Stimulated activated CD4-positive, alpha-beta T cell treated with anti-CD3 and anti-CD28 coated beads, Interleukin-4, amount 100 ng/mL, for 1 hour (primary cell): ENCODE measurements around the gene APOB.

Source experiments
- DNase-seq: peaks from one replicate; pipeline ENCODE4 v3.0.0-alpha.2; 2020

Gene APOB

DNA sequence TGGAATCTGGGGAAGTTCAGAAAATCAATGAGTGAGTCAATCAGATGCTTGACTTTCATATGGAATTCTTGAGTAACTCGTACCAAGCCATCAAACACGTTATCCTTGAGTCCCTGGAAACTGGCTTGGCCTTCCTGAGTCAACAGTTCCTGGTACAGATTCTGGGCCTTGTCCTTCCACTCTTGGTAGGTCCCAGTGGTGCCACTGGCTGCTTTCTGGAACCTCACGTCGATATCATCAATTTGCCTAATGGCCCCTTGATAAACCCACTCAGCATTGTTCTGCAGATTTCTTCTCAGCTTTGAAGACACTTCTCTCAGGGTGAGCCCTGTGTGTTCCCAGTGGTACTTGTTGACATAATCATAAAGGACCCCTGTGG is 41.1 kb downstream of the APOB start:
- DNase-seq = no peak

- DNase-seq = no peak
Measured at GRCh38 chr2:21001988-21002813, 41.7 kb downstream of the APOB start.

DNA sequence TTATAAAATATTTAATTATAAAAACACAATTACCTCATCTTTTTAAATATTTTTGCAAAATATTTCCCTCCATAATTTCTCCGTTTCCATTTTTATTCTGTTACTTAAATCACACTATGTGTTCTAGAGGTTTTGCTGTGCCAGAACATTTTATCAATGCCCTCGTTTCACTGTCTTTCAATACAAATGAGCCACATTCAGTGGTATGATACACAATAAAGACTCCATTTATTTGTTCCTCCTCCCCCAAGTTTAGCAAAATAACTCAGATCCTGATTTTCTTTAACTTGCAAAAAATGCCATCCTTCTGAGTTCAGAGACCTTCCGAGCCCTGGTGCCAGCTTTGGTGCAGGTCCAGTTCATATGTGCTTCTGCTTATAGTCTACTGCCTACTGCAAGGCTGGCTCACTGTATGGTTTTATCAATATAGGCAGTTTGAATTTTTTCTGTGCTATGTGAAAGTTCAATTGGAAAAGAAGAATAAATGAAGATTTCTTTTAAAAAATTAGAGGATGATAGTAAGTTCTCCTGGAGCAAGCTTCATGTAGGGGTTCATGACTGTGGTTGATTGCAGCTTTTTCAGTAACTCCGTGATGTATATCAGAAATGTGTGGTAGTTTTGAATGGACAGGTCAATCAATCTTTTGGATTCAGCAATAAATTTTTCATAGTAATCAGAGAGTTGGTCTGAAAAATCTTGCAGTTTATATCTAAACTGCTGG is 42.5 kb downstream of the APOB start:
- no peak for DNase-seq

- DNase-seq = no peak
Measured at GRCh38 chr2:20999906-21000645, 43.8 kb downstream of the APOB start.

- DNase-seq = no peak
Measured at GRCh38 chr2:20998972-20999905, 44.6 kb downstream of the APOB start.

DNA sequence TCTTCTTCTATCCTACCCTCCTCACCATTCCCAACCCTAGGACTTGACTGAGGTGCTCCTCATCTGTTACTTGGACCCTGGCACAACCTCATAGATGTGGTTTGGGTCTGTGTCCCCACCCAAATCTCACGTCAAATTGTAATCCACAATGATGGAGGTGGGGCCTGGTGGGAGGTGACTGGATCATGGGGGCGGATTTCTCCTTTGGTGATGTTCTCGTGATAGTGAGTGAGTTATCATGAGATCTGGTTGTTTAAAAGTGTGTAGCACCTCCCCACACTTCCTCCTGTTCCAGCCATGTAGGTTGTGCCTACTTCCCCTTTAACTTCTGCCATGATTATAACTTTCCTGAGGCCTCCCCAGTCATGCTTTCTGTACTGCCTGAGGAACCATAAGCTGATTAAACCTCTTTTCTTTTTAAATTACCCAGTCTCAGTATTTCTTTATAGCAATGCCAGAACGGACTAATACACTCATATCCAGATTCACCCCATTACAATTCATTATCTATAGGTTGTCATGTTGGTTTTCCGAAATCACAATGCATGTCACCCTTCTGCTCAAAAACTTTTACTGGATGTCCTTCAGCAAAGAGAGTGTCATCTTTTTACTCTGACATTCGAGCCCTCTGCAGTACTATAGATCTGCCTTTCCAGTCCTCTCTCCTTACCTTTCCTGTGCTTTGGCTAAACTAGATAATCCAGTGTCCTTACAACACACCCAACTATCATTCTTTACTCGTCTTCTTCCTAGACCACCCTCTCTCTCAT is 45.7 kb downstream of the APOB start:
- DNase-seq = no peak

GRCh38 chr2:20994130-20994529 is 49.7 kb downstream of the APOB start:
- DNase-seq = no peak

DNA sequence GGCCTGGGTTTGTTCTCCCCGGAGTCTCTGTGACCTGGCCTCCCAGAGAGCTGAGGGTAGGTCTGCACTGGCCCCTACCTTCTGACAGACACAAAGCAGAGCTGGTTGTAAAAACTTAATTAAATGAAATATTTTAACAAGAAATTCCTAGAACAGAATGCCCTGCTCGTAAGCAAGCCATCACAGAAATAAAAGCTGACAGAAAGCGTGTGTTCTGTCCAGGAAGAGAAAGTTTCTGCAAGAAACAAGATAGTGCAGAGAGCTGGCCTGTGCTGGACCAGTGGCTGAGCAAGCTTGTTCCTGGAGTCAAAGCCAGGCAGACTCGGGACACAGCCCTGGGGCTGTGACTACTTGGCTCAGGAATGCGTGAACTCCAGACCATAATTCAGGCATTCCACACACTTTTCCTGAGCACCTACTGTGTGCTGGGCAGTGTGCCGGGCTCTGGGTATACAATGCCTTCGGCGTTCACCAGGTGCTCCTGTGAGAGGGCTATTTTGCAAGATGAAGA is 51.6 kb downstream of the APOB start:
- no peak for DNase-seq

DNA sequence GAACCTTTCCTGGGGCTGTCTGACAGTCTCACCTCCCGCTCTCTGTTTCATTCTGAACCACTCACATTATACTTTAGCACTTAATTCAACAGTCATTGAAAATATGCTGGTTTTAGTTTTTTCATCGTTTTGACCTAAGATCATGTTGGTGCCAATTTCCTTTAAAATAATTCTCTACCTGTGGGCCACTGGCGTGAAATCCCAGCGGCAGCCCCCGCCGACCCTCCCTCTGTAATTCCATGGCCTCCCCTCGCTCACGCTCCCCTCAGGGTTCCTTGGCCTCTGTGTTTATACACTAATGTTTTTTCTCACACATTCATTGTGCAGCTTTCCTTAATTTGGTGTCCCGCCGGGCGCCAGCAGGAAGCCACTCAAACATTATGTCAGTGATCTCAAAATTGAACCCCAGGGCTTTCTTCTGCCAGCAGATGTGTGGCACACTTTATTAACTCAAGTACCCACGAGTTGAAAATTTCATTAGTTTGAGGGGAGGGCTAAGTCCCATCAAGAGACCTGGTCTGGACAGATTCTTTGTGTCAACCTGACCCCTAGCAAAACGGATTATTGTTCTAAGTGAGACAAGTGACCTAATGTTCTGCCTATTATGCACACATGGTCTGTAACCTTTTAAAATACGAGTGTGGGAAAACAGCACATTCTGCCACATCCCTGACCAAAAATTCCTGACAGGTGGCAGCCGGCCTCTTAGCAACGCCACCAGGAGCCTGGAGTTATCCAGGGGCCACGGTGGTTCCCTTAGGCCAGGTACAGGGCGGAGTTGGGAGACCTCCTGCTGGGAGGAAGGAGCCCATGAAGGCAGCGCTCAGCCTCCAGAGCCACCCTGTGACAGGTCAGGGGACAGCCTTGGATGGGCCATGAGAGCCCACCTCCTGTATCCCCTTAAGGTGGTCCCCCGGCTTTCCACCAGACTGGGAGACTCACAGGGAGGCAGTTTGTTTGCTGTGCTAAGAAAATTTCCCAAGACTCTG is 53.1 kb downstream of the APOB start:
- DNase-seq = no peak

DNA sequence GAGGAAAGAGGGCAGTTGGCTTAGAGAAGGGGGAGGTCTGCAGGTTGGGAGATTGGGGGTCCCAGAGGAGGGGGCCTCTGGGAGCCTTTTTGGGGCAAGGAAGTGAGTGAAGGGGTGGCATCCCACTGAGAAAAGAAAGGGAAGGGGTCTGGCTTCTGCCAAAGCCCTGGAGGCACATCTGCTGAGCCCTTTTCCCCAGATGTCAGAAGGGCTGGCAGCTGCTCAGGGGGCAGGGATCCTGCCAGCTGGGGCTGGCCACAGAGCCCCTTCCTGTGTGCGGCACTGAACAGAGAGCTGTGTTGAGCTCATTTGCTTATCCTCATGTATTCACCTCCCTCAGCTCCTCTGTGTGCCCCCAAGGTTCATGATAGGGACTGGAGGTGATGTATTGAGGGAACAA is 54.5 kb downstream of the APOB start:
- no peak for DNase-seq

GRCh38 chr2:20988905-20989304 is 55.0 kb downstream of the APOB start:
- DNase-seq = no peak

- DNase-seq = no peak
Measured at GRCh38 chr2:20986024-20986939, 57.6 kb downstream of the APOB start.

GRCh38 chr2:20985062-20985461 is 58.8 kb downstream of the APOB start:
- DNase-seq = no peak

DNA sequence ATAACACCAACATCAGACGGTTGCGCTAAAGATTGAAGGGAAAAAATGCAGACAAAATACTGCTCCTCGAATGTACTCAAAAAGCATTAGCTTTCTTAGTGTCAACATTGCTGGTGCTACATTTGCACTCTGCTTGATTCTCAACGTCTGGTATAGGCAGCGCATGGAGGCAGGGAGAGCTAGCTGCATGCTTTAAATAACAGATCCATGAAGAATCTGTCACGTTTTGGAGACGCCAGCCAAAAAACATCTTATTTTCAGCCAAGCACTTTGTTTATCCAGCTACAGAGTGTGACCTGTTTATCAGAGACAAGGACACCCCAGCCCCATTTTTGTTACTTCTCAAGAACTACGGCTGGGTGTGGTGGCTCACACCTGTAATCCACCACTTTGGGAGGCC is 59.5 kb downstream of the APOB start:
- no peak for DNase-seq

DNA sequence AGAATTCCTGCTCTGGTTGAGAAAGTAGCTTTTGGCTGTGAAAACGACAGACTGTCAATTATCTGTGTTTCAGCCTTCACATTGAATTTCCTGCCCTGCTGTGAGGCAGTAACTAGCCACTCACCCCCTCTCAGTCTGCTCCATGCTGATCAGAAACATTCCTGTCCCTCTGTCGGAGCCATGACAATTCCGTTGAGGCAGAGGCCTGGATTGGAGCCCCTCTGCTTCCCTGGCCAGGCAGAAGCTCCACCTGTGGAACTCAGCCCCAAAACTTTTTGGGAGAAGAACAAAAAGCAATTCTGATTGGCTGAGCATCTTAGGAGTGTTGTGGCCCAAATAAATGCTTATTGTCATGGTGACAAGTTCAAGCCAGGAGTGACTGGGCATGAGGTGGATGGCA is 60.0 kb downstream of the APOB start:
- no peak for DNase-seq

GRCh38 chr2:20982861-20983260 is 61.0 kb downstream of the APOB start:
- no peak for DNase-seq

GRCh38 chr2:20977520-20978180 is 66.2 kb downstream of the APOB start:
- no peak for DNase-seq

DNA sequence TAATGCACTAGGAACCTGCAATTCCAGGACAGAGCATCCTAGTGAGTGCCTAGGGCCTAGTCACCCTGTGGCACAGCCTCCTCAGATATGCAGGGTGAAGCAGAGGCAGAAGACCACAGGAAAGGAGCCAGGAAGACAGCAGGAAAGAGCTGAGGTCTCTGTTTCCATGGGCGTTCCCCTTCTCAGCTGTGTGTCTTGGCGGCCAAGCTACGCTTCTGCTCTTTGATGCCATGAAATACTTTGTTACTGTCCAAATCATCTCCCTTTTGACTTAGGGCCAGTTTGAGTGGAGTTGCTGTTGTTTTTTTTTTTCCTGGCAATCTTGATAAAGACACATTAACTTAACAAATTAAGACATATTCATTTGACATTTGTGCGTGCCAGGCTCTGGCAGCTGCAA is 67.3 kb downstream of the APOB start:
- no peak for DNase-seq
